Stimulated activated CD8-positive, alpha-beta memory T cell treated with anti-CD3 and anti-CD28 coated beads, Interleukin-12 subunit alpha, Interleukin-12 subunit beta, amount 100 ng/mL, for 4 hours (primary cell): ENCODE measurements around the gene PCP4L1.
"Not testable (repeated sequence)": the region's sequence is repeated elsewhere in the genome, so short reads cannot be mapped to it uniquely, and the experiment has no call there.

Experiments
- DNase-seq: peaks from one replicate; pipeline ENCODE4 v3.0.0-alpha.2; 2020; ENCODE audit warnings: low read depth

Gene PCP4L1

DNA sequence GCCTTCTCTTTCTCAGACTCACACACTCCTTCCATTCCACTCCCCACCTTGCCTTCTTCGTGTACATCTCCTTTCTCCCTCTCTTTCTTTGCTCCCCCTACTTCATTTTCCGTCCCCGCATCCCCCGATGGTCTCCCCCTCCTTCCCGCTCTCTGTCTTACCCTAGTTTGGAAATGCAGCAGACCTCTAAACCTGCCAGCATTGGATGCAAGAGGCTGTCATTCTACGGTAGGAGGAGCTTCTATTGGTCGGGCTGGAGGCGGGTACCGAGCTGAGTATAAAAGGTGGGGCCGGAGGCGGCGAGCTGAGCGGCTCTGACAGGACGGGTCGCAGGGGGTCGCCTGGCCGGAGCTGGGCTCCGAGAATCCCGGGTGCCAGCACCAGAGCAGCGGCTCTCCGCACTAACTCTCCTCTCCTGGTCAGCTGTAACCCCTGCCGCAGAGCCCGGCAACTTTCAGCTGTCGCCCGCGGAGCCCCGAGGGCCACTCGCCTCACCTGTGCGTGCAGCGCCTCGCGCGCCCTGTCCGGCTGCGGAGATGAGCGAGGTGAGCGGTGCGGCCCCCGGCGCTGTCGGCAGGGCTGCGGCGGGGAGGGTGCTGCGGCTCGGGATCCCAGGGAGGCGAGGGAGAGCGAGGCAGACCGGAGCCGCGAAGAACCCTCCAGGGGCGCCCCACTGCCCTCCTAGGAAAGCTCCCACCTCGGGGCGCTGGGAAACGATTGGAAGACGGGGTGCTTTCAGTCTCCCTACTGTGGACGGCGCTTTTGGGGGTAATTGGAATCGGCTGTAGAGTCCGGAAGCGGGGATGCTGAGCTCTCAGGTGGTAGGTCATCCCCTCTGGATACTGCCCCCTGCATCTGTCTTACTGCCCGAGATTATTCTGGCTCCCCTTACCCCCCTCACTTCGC lies at the start of gene PCP4L1:
Gene PCP4L1, plus strand, starts transcription at position 307 of the 906 bp plus-strand sequence. Its CDS starts 230 bp downstream, at position 537.
- peak; percentile 15 for DNase-seq

GRCh38 chr1:161209790-161210409 lies 48.6 kb upstream of the PCP4L1 start:
- DNase-seq, result no peak

GRCh38 chr1:161214369-161214768 lies 44.2 kb upstream of the PCP4L1 start:
- no peak for DNase-seq

- no peak for DNase-seq
Observed at GRCh38 chr1:161215076-161215475, 43.5 kb upstream of the PCP4L1 start, which contains the start of gene FCER1G. Gene FCER1G (plus strand): TSS chr1:161215295. CDS start chr1:161215322, 27 bp downstream.

DNA sequence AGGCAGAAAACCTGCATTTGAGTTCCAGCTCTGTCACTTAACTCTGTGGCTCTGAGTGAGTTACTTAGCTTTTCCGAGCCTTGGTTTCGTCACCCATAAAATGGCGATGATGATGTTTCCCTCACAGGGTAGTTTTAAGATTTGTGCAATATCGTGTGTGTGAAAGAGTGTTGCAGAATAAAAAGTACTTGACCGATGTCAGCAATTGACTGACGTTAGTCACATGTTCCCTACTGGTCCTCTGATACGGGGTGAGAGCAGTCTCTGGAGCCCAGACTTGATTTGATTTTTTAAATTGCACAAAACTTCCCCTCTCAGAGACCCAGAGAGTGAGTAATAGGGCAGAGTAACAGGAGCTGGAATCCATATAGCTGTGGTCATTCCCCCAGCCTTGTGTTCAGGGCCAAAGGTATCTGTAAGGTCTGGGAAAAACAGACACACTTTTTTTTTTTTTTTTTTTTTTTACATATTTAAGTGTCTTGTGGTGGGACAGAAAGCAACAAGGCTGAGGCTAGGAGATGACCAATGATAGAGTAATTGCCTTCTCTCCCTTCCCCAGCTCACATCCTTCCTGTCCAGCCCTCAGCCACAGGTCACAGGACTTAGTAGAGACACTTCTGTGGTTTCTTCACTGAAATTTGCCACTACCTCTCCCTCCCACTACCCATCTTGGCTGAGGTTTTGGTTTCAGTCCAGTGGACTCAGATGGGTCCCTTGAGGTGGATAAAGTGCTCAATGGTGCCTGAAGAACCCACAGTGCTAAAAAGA lies 41.4 kb upstream of the PCP4L1 start:
- DNase-seq, result no peak

GRCh38 chr1:161217831-161218230 lies 40.7 kb upstream of the PCP4L1 start:
- DNase-seq, result no peak

DNA sequence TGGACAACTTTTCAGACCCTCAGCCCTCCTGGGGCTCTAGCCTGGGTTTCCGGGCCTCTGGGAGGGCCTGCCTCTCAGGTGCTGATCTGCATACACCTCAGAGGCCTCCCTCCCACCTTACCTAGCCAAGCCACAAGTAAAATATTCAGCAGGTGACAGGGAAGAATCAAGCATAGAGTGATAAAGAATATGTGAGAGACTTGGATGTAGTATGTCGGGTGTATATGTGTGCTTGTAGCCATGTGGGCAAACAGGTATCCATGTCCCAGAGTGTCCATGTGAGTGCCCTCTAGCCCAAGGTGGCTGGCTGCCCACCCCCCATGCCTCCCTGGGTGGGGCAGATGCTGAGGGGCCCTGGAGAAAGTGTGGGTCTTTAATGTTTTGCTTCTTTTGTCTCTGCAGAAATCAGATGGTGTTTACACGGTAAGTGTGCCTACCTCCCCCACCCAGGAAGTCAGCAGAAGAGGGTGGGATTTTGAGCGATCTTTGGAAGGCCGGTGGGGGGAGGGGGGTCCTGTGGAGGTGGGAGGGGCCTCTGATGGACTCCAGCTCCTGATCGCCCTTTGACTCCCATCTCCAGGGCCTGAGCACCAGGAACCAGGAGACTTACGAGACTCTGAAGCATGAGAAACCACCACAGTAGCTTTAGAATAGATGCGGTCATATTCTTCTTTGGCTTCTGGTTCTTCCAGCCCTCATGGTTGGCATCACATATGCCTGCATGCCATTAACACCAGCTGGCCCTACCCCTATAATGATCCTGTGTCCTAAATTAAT lies 40.1 kb upstream of the PCP4L1 start:
- DNase-seq, result no peak

DNA sequence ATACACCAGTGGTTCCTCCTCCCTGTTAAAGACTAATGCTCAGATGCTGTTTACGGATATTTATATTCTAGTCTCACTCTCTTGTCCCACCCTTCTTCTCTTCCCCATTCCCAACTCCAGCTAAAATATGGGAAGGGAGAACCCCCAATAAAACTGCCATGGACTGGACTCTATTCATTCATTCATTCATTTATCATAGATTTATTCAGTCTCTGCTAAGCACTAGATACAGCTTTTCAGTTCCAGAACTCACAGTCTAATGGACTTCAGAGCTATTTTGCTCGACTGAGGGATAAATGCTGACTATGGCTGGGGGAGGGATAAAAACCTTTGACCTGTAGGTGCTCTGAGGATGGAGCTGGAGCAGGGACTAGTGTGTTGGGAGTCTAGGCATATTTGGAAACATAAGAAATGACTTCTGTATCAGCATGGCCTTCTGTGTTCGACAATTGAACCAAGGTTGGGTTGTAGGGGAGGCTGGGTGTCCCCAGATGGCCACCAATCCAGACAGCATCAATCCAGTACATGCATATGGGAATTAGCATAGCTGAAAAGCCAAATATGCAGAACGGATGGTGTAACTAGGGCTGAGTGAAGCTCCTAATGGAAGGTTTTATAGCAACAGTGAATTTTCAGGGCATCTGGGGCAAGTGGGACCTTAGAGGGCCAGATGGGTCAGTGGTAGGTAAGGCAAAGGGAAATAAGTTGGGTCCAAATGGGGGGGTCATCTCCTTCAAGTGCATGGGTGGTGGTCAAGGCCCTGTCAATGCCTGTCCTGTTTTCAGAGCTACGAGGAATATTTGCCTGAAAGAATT lies 39.3 kb upstream of the PCP4L1 start:
- no peak for DNase-seq

DNA sequence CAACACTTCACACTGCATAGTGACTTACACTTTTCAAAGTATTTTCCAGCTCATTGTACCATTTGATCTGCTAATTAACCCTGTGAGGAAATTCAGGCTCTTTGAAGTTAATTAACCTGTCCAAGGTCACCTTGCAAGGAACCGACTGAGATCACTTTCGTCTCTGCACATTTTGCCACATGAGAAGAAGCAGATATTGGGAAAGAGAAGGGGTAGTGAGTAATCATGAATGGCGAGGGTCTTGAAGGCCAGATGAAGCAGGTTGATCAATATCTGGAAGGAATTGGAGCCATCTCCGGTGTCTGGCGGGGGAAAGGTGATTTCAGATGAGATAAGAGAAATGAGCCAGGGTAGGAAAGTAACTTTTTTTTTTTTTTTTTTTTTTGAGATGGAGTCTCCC lies 38.5 kb upstream of the PCP4L1 start:
- DNase-seq, result no peak

DNA sequence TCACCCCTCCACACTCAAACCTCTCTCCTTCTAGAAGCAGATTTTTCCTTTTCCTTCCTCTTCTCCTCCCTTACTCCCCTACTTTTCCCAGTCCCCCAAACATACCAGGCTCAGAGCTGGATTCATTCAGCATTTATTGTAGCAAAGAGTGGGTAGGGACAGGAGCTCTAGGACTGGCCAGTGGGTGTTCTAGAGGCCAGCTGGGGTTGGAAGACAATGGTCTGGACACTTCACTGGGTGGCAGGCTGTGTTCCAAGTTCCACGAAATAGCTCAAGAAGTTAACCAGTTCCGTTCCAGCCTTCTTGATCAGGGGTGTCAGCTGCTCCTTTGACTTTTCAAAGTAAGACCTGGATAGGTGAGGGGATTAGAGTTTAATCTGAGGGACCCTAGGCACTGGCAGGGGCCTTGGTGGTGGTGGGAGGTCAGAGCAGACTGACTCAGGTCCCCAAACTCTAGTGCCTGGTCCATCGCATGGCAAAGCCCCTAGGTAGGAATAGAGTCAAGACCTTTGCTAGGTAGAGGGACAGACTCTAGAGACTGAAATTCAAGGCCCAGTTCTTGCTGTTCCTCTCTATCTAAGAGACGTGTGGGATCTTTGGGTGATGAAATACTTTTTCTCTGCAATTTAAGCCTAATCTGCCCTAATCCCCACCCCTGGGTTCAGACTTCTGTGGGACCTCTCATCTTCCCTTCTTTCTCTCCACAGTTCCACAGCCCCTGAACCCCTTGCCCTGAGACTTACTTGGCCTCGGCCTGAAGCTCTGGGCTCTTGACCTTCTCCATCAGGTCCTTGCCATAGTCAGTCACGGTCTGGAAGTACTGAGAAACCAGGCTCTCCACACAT lies 36.1 kb upstream of the PCP4L1 start:
- no peak for DNase-seq

GRCh38 chr1:161223805-161224694 lies 34.5 kb upstream of the PCP4L1 start:
- no peak for DNase-seq

- not testable (repeated sequence) for DNase-seq
Observed at GRCh38 chr1:161224695-161225087, 33.9 kb upstream of the PCP4L1 start.

- no peak for DNase-seq
Observed at GRCh38 chr1:161225178-161225533, 33.4 kb upstream of the PCP4L1 start.

DNA sequence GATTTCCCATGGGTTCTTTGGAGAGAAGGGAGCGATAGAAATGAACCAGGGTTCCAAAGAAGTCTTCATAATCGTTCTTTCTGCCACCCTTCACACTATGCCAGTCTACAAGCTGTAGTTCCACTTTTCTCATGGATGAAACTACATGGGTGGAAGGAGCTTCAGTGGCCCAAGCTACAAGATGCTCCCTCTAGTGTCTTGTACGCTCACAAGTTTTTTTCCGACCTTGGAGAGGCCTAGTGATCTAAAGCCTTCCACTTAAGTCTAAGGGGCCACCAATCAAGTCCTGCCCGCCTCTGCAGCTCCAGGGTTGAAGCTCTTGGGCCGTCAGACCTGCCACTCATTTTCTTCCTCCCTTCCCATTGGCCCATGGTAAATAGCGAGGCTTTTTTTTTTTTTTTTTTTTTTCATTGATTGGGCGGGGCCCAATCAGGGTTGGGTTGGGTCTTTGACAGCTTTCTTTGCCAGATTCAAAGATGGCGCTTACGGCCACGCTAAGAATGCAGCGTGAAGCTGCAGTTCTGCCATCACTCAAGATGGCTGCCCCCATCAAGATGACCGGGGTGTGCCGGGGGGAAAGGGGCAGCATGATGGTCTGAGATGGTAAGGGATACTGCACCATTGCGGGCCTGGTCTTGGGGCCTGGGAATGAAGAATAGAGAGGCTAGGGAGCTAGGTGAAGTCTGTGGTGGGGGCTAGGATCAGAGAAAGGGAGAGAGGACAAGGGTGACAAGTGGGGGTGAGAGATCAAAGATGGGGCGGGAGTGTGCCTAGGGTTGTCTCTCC lies 32.8 kb upstream of the PCP4L1 start, which contains the start of gene TOMM40L:
Gene TOMM40L, plus strand, starts transcription at position 527 of the 786 bp plus-strand sequence. CDS start 430 bp downstream, outside the sequence.
- DNase-seq, result peak; percentile 73

DNA sequence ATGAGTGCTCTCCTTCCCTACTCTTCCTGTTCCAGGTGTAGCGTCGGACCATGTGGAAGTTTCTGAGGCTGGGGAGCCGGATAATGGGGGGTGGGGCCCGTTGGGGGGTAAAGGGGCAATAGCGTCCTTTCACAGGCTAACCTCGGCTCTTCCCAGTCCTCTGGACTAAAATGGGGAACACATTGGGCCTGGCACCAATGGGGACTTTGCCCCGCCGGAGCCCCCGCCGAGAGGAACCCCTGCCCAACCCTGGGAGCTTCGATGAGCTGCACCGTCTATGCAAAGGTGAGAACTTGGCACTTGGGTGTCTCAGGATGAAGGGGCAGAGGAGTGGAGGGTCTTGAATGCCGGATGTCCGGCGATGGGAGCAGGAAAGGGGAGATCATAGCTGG lies 32.2 kb upstream of the PCP4L1 start:
- no peak for DNase-seq

DNA sequence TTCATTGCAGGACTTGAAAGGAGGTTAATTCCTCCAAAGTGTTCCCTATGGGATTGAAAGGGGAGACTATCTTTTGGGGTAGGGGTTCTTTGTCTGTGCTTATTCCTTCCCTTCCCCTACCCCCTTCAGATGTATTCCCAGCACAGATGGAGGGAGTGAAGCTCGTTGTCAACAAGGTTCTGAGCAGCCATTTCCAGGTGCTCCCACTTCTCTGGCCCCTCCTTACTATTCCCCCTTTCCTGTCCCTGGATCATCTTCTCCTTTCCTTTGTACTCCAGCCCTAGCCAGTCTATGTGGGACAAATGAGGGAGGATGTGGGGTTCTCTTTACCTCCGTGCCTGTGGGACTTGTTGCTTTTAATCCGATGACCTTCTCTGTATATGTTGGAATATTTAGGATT lies 31.8 kb upstream of the PCP4L1 start:
- DNase-seq, result no peak

- DNase-seq, result peak; percentile 63
Observed at GRCh38 chr1:161227196-161227871, 31.2 kb upstream of the PCP4L1 start.
